Transverse colon (tissue), 4 donors: ENCODE measurements around the gene CHST11.

Source experiments
- CTCF ChIP-seq, 5 experiments: fragments of 200-600 bp in 3 of 5; fragments of 450-650 bp in 2 of 5; sonication (generic) in 3 of 5; IDR thresholded peaks; 1 replicate in 2 of 5; 2 replicates in 3 of 5; pipeline ENCODE4 v1.5.1; 2016 to 2017; ENCODE audit warnings: antibody characterized with exemption in 5 of 5, inconsistent platforms in 3 of 5, mild to moderate bottlenecking in 2 of 5, moderate library complexity in 1 of 5
- EP300 ChIP-seq: sonication (generic); formaldehyde crosslinking; IDR thresholded peaks from one replicate; pipeline ENCODE4 v1.6.1; 2017; ENCODE audit warnings: antibody characterized with exemption, low read depth
- POLR2A ChIP-seq: fragments of 450-650 bp; IDR thresholded peaks from one replicate; pipeline ENCODE4 v1.6.1; 2016; ENCODE audit warnings: antibody characterized with exemption, mild to moderate bottlenecking, moderate library complexity
- POLR2AphosphoS5 ChIP-seq, 3 donors: sonication (generic); formaldehyde crosslinking; IDR thresholded peaks; one replicate each; pipeline ENCODE4 v1.6.1; 2016; ENCODE audit warnings: antibody characterized with exemption in 3 of 3

GRCh38 chr12:104551313-104551931, 94.7 kb downstream of the CHST11 start:
- TF ChIP-seq CTCF (IDR thresholded peaks at IDR 0.05) (no peak), POLR2A (no peak), POLR2AphosphoS5 (IDR thresholded peaks at IDR 0.05) (no peak), EP300 (no peak)
